GM23248 (cell line): Measurements from ENCODE around the gene GABRG3. TPM values are rescaled to one million over a fixed set of nuclear protein-coding genes. Genes with fewer than 3 reads are reported as not detected.

Experiments
- DNase-seq: peaks from one replicate; pipeline ENCODE4 v3.0.0-alpha.2; 2015
- H2AFZ ChIP-seq: fragments of 200-600 bp; sonication (generic); 2 replicates; pipeline ENCODE4 v1.6.1; 2016; ENCODE audit warnings: antibody characterized with exemption
- H3F3A ChIP-seq: fragments of 200-600 bp; sonication (generic); 2 replicates; pipeline ENCODE4 v1.6.1; 2016; ENCODE audit warnings: mild to moderate bottlenecking, antibody characterized with exemption, mixed run types; ENCODE audit not compliant: insufficient read depth
- H3K27ac ChIP-seq: fragments of 200-600 bp; sonication (generic); 2 replicates; pipeline ENCODE4 v1.5.1; 2016; ENCODE audit warnings: mild to moderate bottlenecking
- H3K27me3 ChIP-seq: fragments of 200-600 bp; sonication (generic); replicated peaks from 2 replicates; pipeline ENCODE4 v1.6.1; 2016; ENCODE audit warnings: mild to moderate bottlenecking; ENCODE audit not compliant: insufficient read depth
- H3K36me3 ChIP-seq: fragments of 200-600 bp; sonication (generic); 2 replicates; pipeline ENCODE4 v1.6.1; 2016; ENCODE audit warnings: low read depth, mild to moderate bottlenecking
- H3K4me1 ChIP-seq: fragments of 200-600 bp; sonication (generic); 2 replicates; pipeline ENCODE4 v1.6.1; 2016; ENCODE audit warnings: mild to moderate bottlenecking; ENCODE audit not compliant: insufficient read depth
- H3K4me2 ChIP-seq: fragments of 200-600 bp; sonication (generic); one replicate; pipeline ENCODE4 v1.6.1; 2016; ENCODE audit warnings: mild to moderate bottlenecking; ENCODE audit not compliant: unreplicated experiment
- H3K4me3 ChIP-seq: fragments of 200-600 bp; sonication (generic); 2 replicates; pipeline ENCODE4 v1.5.1; 2016; ENCODE audit warnings: mild to moderate bottlenecking
- H3K79me2 ChIP-seq: fragments of 200-600 bp; sonication (generic); 2 replicates; pipeline ENCODE4 v1.6.1; 2016; ENCODE audit warnings: mild to moderate bottlenecking; ENCODE audit not compliant: insufficient read depth
- H3K9ac ChIP-seq: fragments of 200-600 bp; sonication (generic); 2 replicates; pipeline ENCODE4 v1.6.1; 2016; ENCODE audit warnings: mild to moderate bottlenecking
- H3K9me2 ChIP-seq: fragments of 200-600 bp; sonication (generic); 2 replicates; pipeline ENCODE4 v1.6.1; 2016; ENCODE audit warnings: mixed run types, mild to moderate bottlenecking, moderate library complexity; ENCODE audit not compliant: insufficient read depth
- H3K9me3 ChIP-seq: fragments of 200-600 bp; sonication (generic); one replicate; pipeline ENCODE4 v1.6.1; 2017; ENCODE audit warnings: low read depth
- H4K20me1 ChIP-seq: fragments of 200-600 bp; sonication (generic); 2 replicates; pipeline ENCODE4 v1.6.0; 2016; ENCODE audit not compliant: insufficient read depth
- EZH2 ChIP-seq: fragments of 200-600 bp; sonication (generic); IDR thresholded peaks from 2 replicates; pipeline ENCODE4 v1.6.1; 2018; ENCODE audit warnings: antibody characterized with exemption, mild to moderate bottlenecking; ENCODE audit not compliant: insufficient read depth, poor library complexity, severe bottlenecking
- EZH2phosphoT487 ChIP-seq: fragments of 200-600 bp; sonication (generic); IDR thresholded peaks from 2 replicates; pipeline ENCODE4 v1.6.1; 2018; ENCODE audit warnings: antibody characterized with exemption, moderate library complexity, mild to moderate bottlenecking, low read depth; ENCODE audit not compliant: insufficient read depth
- whole genome bisulfite sequencing, 2 experiments: methylation state at CpG; one replicate each; pipeline ENCODE4 v1.1.6; 2015 to 2017; ENCODE audit warnings: low lambda C conversion rate in 2 of 2, low coverage in 1 of 2; ENCODE audit errors: missing lambda C conversion rate in 2 of 2; 5-methylcytosine and 5-hydroxymethylcytosine counted together
- in situ Hi-C: fragments of 300-500 bp; cut with MboI; formaldehyde crosslinking; loops from 2 replicates; pipeline ENCODE4 v1.15.0; 2020
- polyA plus RNA-seq: library from polyadenylated mRNA; unstranded; fragments of >200 nt; fragmentation: Nextera tagmentation; extraction: Ambion mirVana; gene quantifications from 2 replicates; pipeline ENCODE4 v1.2.1, GENCODE V29; 2016
- total RNA-seq: library from RNA; depleted of rRNA; stranded (reverse); fragments of >200 nt; shearing (Covaris generic); gene quantifications from 2 replicates; pipeline ENCODE4 v1.2.3, GENCODE V29; 2014

GABRG3 gene
- total and polyA plus RNA-seq, 2 experiments from 2014 or later = not detected

DNA sequence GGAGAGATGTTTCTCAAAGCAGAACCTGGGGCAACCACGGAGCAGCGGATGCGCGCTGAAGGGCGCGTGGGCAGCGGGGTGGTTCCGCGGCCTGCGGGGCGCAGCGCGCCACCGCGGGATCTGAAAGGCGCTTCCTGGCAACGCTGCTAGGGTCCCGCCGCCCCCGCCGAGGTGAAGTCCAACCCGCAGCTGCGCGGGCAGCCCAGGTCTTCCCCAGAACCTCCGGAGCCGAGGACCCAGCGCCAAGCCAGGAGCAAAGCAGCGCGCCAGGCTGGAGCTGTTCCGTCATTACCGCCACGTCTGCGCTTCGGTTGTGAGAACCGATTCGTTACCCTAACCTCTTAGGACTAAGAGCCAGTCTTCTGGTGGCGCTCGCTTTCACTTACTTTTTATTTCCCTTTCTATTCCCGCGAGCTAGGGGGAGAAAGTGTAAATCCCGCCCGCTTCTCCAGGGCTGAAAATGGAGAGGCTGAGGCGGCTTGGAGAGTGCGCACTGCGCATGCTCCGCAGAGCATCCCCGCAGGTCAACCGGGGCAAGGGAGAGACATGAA is 3.2 kb upstream of the GABRG3 start:
- Histone ChIP-seq H3K9me2 (no peaks in the 10 kb centered on the region), H2AFZ (peak overlapping the region; percentile 31; the same call in 1 of the 2 replicates), H3K27ac (no peak overlapping the region), H3K4me1 (no peaks in the 10 kb centered on the region), H3K9ac (no peak overlapping the region), H4K20me1 (no peaks in the 10 kb centered on the region), H3K27me3 (peaks cover 19% of the 10 kb centered on the region; the same call in 1 of the 2 replicates), H3K4me3 (peak overlapping the region; percentile 44), H3K79me2 (no peaks in the 10 kb centered on the region), H3K9me3 (no peaks in the 10 kb centered on the region), H3K4me2 (no peak overlapping the region), H3F3A (no peaks in the 10 kb centered on the region), H3K36me3 (no peaks in the 10 kb centered on the region)
- TF ChIP-seq EZH2 (no peak), EZH2phosphoT487 (no peak)
- in situ Hi-C loops = no loop called here
- DNase-seq = peak; percentile 14
- WGBS, 2 experiments = 4 to 6% methylated on average over 38 to 39 of the region's 48 CpGs

DNA sequence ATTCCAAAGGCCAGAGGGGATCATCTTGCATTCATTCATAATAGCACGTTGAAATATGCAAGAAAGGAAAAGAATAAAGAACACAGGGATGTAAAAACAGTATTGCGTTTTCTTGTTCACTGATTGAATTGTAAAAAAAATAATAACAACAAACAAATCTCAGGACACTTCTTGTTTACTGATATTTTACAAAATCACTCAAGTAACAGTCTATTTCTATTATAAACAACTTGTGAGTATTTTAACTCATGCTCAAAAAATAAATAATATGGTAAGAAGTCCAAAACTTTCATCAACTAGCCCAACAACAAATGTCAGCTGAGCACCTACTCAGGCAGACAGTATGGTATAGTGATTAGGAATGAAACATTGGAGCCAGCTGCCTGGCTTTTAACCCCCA is 2.2 kb upstream of the GABRG3 start:
- WGBS, 2 experiments = 29 to 34% methylated on average over 2 of the region's 2 CpGs
- Histone ChIP-seq H3K27me3 (peaks cover 19% of the 10 kb centered on the region; the same call in 1 of the 2 replicates), H3K4me3 (no peak overlapping the region), H3K9me2 (no peaks in the 10 kb centered on the region), H3F3A (no peaks in the 10 kb centered on the region), H3K4me1 (no peaks in the 10 kb centered on the region), H3K4me2 (no peak overlapping the region), H3K27ac (no peak overlapping the region), H3K9ac (no peak overlapping the region), H4K20me1 (no peaks in the 10 kb centered on the region), H2AFZ (no peak overlapping the region), H3K79me2 (no peaks in the 10 kb centered on the region), H3K9me3 (no peaks in the 10 kb centered on the region), H3K36me3 (no peaks in the 10 kb centered on the region)
- TF ChIP-seq EZH2phosphoT487 (no peak), EZH2 (no peak)
- DNase-seq = no peak
- in situ Hi-C loops = no loop called here

DNA sequence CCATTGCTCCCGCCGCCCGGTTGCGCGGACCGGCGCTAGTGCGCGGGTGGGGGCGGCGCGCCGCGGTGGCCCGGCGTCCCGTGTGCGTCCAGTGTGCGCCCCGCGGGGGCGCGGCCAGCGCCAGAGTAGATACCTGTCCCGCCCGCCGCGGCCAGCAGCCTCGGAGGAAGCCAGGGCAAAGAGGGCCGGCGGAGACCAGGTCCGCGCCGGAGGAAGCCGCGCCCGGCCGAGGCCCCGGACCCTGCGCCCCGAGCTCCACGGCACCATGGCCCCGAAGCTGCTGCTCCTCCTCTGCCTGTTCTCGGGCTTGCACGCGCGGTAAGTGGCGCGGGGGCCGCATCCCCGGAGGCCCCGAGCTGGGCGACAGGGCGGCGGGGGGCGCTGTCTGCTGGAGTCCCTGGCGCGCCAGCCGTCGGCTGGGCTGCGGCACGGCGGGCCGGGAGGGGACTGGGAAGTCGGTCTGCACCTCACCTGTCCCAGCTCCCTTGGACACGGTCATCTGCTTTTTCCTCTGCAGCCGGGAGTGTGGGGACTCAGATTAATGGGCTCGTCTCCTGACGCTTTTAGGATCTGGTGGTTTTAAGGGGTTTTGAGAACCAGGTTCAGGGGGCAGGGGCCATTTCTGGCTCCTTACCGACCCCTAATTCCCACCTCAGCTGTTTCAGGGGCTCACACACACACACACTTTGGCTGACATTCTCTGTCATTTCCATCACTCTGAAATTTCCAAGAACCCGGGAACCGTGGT is 464 bp downstream of the GABRG3 start:
- H3K27me3 ChIP-seq = peaks cover 19% of the 10 kb centered on the region; the same call in 1 of the 2 replicates
- in situ Hi-C loops = no loop called here
- no peak for TF ChIP-seq EZH2phosphoT487
- TF ChIP-seq EZH2 = no peak
- H3K4me1 ChIP-seq = no peaks in the 10 kb centered on the region
- H2AFZ ChIP-seq = no peak overlapping the region
- WGBS, 2 experiments = 5 to 7% methylated on average over 55 to 58 of the region's 72 CpGs
- no peak overlapping the region for H3K27ac ChIP-seq
- no peak overlapping the region for H3K4me3 ChIP-seq
- no peaks in the 10 kb centered on the region for H3K79me2 ChIP-seq
- H3K36me3 ChIP-seq = no peaks in the 10 kb centered on the region
- H3K4me2 ChIP-seq = no peak overlapping the region
- H3K9me2 ChIP-seq = no peaks in the 10 kb centered on the region
- H4K20me1 ChIP-seq = no peaks in the 10 kb centered on the region
- H3K9me3 ChIP-seq = no peaks in the 10 kb centered on the region
- H3K9ac ChIP-seq = no peak overlapping the region
- no peak for DNase-seq
- no peaks in the 10 kb centered on the region for H3F3A ChIP-seq

DNA sequence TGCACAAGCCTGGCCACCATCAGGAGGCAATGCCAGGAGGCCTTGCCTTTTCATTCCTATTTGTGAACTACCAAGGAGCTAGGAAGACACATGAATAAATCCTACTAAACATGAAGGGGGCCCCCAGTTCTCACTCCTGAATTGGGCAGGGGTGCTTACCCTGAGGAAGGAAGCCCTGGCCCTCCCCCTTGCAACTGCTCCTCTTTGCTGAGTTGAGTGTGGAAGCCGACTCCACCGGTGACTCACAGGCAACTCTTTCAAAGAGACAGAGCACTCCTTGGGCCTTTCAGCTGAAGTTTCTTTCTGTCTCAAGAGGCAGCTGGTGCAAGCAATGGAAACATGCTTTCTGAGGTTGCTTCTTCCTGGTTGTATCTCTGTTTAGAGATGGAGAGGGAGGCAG is 1.7 kb downstream of the GABRG3 start:
- 58 to 64% methylated on average over 2 of the region's 2 CpGs for WGBS, 2 experiments
- Histone ChIP-seq H3F3A (no peaks in the 10 kb centered on the region), H3K4me3 (no peak overlapping the region), H3K9ac (no peak overlapping the region), H3K27me3 (peaks cover 23% of the 10 kb centered on the region; the same call in 1 of the 2 replicates), H4K20me1 (no peaks in the 10 kb centered on the region), H3K4me2 (no peak overlapping the region), H3K4me1 (no peaks in the 10 kb centered on the region), H3K27ac (no peak overlapping the region), H3K36me3 (no peaks in the 10 kb centered on the region), H3K9me2 (no peaks in the 10 kb centered on the region), H3K9me3 (no peaks in the 10 kb centered on the region), H3K79me2 (no peaks in the 10 kb centered on the region), H2AFZ (no peak overlapping the region)
- in situ Hi-C loops = no loop called here
- no peak for TF ChIP-seq EZH2
- no peak for TF ChIP-seq EZH2phosphoT487
- DNase-seq = peak; percentile 15
